Effector memory CD4-positive, alpha-beta T cell (primary cell): ENCODE data around the gene ABLIM3.

ENCODE experiments used
- DNase-seq, 3 donors: peaks; one replicate each; pipeline ENCODE4 v3.0.0-alpha.2; 2020
- H3K27ac ChIP-seq: 2 replicates; pipeline ENCODE4 v1.7.0; 2013; ENCODE audit warnings: mild to moderate bottlenecking, low read length, moderate library complexity; ENCODE audit not compliant: insufficient read depth, poor library complexity, severe bottlenecking
- H3K27me3 ChIP-seq: replicated peaks from 2 replicates; pipeline ENCODE4 v1.7.0; 2013; ENCODE audit warnings: mild to moderate bottlenecking, low read length; ENCODE audit not compliant: insufficient read depth, control insufficient read depth, poor library complexity, severe bottlenecking
- H3K36me3 ChIP-seq: 2 replicates; pipeline ENCODE4 v1.7.0; 2013; ENCODE audit warnings: mild to moderate bottlenecking, low read length, moderate library complexity; ENCODE audit not compliant: control insufficient read depth, insufficient read depth
- H3K4me1 ChIP-seq: 2 replicates; pipeline ENCODE4 v1.7.0; 2013; ENCODE audit warnings: low read length, mild to moderate bottlenecking; ENCODE audit not compliant: control insufficient read depth, insufficient read depth, poor library complexity, severe bottlenecking
- H3K4me3 ChIP-seq: 2 replicates; pipeline ENCODE4 v1.7.0; 2013; ENCODE audit warnings: low read length, low read depth, mild to moderate bottlenecking; ENCODE audit not compliant: insufficient read depth, poor library complexity, severe bottlenecking
- H3K9me3 ChIP-seq: 2 replicates; pipeline ENCODE4 v1.7.0; 2013; ENCODE audit warnings: mild to moderate bottlenecking, low read length, moderate library complexity; ENCODE audit not compliant: control insufficient read depth

Gene ABLIM3

GRCh38 chr5:149144637-149145036 is 3.3 kb downstream of the ABLIM3 start:
- Histone ChIP-seq H3K4me3 (no peak overlapping the region), H3K36me3 (no peaks in the 10 kb centered on the region), H3K4me1 (peaks cover 5% of the 10 kb centered on the region), H3K9me3 (no peaks in the 10 kb centered on the region), H3K27ac (no peak overlapping the region), H3K27me3 (peaks cover 8% of the 10 kb centered on the region)
- no peak for DNase-seq

GRCh38 chr5:149145138-149145537 is 3.8 kb downstream of the ABLIM3 start:
- Histone ChIP-seq H3K4me3 (no peak overlapping the region), H3K9me3 (no peaks in the 10 kb centered on the region), H3K4me1 (peaks cover 5% of the 10 kb centered on the region), H3K36me3 (no peaks in the 10 kb centered on the region), H3K27ac (no peak overlapping the region), H3K27me3 (peaks cover 8% of the 10 kb centered on the region)
- DNase-seq = no peak

- Histone ChIP-seq H3K27ac (no peak overlapping the region), H3K4me3 (no peak overlapping the region), H3K36me3 (no peaks in the 10 kb centered on the region), H3K9me3 (no peaks in the 10 kb centered on the region), H3K4me1 (no peaks in the 10 kb centered on the region), H3K27me3 (no peaks in the 10 kb centered on the region)
- DNase-seq = no peak
These were observed 6.4 kb downstream of the ABLIM3 start for GRCh38 chr5:149147676-149148075.

GRCh38 chr5:149149942-149150341 is 8.6 kb downstream of the ABLIM3 start:
- no peaks in the 10 kb centered on the region for H3K9me3 ChIP-seq
- DNase-seq = no peak
- no peaks in the 10 kb centered on the region for H3K36me3 ChIP-seq
- H3K27me3 ChIP-seq = no peaks in the 10 kb centered on the region
- no peak overlapping the region for H3K27ac ChIP-seq
- no peaks in the 10 kb centered on the region for H3K4me1 ChIP-seq
- H3K4me3 ChIP-seq = no peak overlapping the region

GRCh38 chr5:149150457-149150856 is 9.2 kb downstream of the ABLIM3 start:
- Histone ChIP-seq H3K27ac (no peak overlapping the region), H3K9me3 (no peaks in the 10 kb centered on the region), H3K4me1 (no peaks in the 10 kb centered on the region), H3K27me3 (no peaks in the 10 kb centered on the region), H3K36me3 (no peaks in the 10 kb centered on the region), H3K4me3 (no peak overlapping the region)
- no peak for DNase-seq

GRCh38 chr5:149151717-149152116 is 10.4 kb downstream of the ABLIM3 start:
- Histone ChIP-seq H3K4me1 (no peaks in the 10 kb centered on the region), H3K36me3 (no peaks in the 10 kb centered on the region), H3K27ac (no peak overlapping the region), H3K9me3 (no peaks in the 10 kb centered on the region), H3K4me3 (no peak overlapping the region), H3K27me3 (no peaks in the 10 kb centered on the region)
- no peak for DNase-seq

- Histone ChIP-seq H3K27ac (no peak overlapping the region), H3K27me3 (no peaks in the 10 kb centered on the region)
- no peak for DNase-seq
These were observed 11.0 kb downstream of the ABLIM3 start for GRCh38 chr5:149152317-149152746.

GRCh38 chr5:149153193-149153750 is 12.0 kb downstream of the ABLIM3 start:
- Histone ChIP-seq H3K27ac (no peak overlapping the region), H3K36me3 (no peaks in the 10 kb centered on the region), H3K27me3 (no peaks in the 10 kb centered on the region), H3K4me3 (no peak overlapping the region), H3K4me1 (no peaks in the 10 kb centered on the region), H3K9me3 (no peaks in the 10 kb centered on the region)
- DNase-seq = no peak

More at GRCh38 chr5:149152317-149152746, 11.0 kb downstream of the ABLIM3 start:
- no peaks in the 10 kb centered on the region for H3K9me3 ChIP-seq
- H3K4me1 ChIP-seq = no peaks in the 10 kb centered on the region
- H3K36me3 ChIP-seq = no peaks in the 10 kb centered on the region
- H3K4me3 ChIP-seq = no peak overlapping the region

GRCh38 chr5:149153751-149154610 is 12.7 kb downstream of the ABLIM3 start:
- DNase-seq = no peak
- H3K4me1 ChIP-seq = no peaks in the 10 kb centered on the region
- H3K27me3 ChIP-seq = no peaks in the 10 kb centered on the region
- H3K4me3 ChIP-seq = no peak overlapping the region
- no peaks in the 10 kb centered on the region for H3K36me3 ChIP-seq
- no peaks in the 10 kb centered on the region for H3K9me3 ChIP-seq
- H3K27ac ChIP-seq = no peak overlapping the region

GRCh38 chr5:149154650-149155049 is 13.4 kb downstream of the ABLIM3 start:
- Histone ChIP-seq H3K36me3 (no peaks in the 10 kb centered on the region), H3K4me1 (no peaks in the 10 kb centered on the region), H3K27ac (no peak overlapping the region), H3K27me3 (no peaks in the 10 kb centered on the region), H3K9me3 (no peaks in the 10 kb centered on the region), H3K4me3 (no peak overlapping the region)
- no peak for DNase-seq
